HG02981 (cell line): ENCODE measurements around the gene EYA3.

Experiments used
- ATAC-seq: cut with Tn5 transposase; IDR thresholded peaks from one replicate; pipeline ENCODE4 v1.9.1; 2021; ENCODE audit warnings: mild to moderate bottlenecking, moderate library complexity; ENCODE audit not compliant: unreplicated experiment

Gene EYA3

DNA sequence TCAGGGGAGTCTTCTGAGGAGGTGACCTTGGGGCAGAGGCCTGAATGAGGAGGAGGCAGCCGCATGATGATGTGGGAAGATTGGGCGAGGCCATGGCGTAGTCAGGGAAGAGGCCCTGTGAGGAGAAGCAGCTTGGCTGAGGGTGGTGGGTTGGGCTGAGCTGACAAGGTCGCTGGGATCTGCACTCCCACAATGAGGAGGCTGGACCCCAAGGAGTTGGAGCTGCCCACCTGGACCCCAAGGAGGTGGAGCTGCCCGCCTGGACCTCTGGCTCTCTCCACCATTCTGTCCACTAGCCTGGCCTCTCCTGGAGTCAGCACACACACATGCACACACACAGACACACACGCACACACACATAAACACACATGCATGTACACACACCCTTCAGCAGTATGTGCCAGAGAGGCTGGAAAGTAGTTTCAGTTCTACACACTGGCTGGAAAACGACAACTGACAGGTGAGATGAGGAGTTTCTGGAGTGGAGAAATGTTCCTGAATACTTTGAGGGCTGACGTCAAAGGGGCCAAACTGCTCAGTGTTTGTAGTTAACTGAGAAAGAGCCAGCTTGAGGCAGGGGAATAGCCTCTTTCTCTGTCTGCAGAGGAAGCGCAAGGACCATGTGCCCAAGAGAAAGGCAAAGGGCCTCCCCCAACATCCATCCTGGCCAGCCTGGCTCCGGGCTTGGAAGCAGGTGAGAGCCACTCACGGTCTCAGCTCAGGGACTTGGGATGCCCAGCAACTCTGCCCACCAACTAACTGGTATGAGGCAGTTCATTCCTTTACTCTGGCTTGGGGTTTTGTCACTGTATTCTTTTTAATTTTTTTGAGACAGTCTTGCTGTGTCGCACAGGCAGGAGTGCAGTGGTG is 146.5 kb downstream of the EYA3 start:
- no peak for ATAC-seq

DNA sequence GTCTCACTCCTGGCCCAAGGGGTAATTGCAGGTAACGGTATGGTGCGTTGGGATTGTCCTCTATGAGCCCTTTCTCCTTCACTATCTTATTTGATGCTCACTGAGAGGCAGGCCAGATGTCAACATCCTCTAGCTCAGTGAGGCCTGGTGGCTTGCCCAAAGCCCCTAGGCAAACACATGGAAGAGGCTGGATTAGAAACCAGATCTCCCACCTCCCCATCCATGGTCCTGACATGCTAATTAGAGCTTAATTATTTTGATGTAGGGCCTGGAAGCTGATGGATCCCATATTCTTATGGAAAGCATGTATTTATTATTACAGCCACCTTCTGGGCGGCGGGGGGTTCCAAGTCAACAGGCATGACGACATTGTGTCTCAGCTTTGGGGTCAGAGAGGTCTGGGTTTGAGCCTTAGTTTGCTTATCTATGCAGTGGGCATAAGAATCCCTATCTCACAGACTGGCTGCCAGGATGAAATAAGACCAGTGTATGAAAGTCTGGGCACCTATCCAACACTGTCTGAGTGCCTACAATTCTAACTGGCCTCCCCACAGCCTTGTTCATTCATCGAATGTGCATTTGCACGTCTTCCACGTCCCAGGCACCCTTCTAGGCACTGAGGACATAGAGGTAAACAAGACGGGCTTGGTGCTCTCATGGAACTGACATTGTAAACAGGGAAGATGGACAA is 147.4 kb downstream of the EYA3 start:
- no peak for ATAC-seq

DNA sequence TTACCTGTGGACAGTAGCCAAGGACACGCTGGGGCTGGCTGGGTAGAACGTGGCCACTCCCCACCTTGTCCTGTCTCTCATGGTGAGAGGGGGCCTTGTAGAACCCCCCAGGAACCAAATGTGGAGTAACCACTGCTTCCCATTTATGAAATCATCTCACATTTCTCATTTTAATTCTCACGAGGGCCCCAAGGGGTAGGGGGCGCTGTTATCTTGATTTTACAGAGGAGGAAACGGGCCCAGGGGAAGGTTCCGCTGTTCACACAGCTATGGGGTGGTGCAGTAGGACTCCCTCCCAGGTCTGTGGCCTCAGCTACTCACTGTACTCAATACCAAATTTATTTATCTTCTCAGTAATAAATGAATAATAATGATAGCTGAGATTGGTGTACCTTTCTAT is 148.1 kb downstream of the EYA3 start:
- no peak for ATAC-seq

- ATAC-seq: no peak
These were observed 149.9 kb downstream of the EYA3 start for GRCh38 chr1:27938488-27938887.

DNA sequence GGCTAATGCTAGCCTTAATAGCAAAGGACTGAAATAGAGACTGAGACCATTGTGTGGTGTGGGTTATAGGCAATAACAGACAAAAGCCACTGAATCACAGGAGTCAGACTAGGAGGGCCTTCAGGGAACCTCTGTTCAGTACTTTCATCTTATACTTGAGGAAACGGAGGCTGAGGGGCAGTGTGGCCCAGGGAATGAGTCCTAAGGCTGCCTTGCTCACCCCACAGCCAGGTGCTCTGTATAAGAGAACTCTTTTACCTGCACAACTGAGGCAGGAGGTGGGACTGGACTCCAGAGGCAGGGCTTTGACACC is 150.9 kb downstream of the EYA3 start:
- ATAC-seq: no peak

- no peak for ATAC-seq
These were observed 152.0 kb downstream of the EYA3 start for GRCh38 chr1:27936370-27936769.

DNA sequence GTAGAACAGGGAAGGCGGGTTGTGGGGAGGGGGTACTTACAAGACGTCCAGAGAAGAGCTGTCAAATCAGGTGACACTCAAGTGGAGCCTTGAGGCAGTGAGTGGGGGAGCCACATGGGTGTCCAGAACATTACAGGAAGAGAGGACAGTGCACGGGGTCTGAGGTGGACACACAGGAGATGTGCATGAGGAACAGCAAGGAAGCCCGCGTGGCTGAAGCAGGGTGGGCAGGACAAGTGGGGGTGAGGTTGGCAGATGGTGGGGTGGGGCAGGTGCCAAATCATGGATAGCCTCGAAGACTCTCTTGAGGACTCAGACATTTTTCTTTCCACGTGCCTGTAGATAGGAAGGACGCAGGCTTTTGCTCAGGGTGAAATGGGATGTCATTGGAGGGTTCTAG is 152.7 kb downstream of the EYA3 start:
- no peak for ATAC-seq

GRCh38 chr1:27934818-27935549 is 153.4 kb downstream of the EYA3 start, which contains the start of gene SMPDL3B:
TSS of gene SMPDL3B (plus strand) at chr1:27935000. CDS start at chr1:27935184, 184 bp downstream.
- ATAC-seq: no peak

- no peak for ATAC-seq
These were observed 156.7 kb downstream of the EYA3 start for GRCh38 chr1:27931759-27932158.

DNA sequence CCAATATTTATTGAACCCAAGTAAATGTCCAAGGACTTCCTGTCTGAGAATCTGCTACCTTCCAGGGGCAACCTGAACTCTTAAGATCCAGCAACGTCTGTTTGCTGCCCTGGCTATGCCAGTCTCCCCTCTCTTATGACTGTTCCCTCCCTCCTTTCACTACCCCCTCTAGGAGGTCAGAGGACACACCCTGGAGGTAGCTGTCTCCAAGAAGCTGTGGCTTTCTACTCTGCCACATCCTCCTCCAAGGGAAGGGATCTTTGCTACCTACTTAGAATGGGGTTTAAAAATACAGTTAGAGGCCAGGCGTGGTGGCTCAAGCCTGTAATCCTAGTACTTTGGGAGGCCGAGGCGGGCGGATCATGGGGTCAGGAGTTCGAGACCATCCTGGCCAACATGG is 157.2 kb downstream of the EYA3 start:
- ATAC-seq: no peak

- no peak for ATAC-seq
These were observed 160.0 kb downstream of the EYA3 start for GRCh38 chr1:27928216-27928954.

DNA sequence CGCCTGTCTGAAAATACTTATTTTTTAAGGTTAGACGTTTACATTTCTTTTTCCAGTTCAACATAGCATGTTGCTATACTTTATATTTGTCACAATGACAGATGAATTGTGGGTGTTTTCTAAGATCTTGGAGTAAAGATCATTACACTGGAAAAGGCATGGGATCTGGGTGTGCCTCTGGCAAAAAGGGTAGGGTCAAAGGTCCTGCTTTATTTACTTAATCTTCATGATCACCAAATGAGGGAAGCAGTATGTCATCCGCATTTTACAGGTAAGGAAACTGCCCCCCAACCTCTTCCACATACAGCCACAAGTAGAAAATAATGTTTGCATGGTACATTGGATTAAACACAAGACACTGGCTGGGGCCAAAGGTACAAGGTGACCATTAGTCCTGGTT is 166.1 kb downstream of the EYA3 start:
- no peak for ATAC-seq
